Epidermal melanocyte (primary cell): Measurements from ENCODE around the gene CXCL9.
"Not testable (repeated sequence)": the region's sequence is repeated elsewhere in the genome, so short reads cannot be mapped to it uniquely, and the experiment has no call there.

Experiments used
- DNase-seq: peaks from one replicate; pipeline ENCODE4 v3.0.0; 2011; ENCODE audit warnings: low spot score; ENCODE audit not compliant: insufficient read length

CXCL9 gene

DNA sequence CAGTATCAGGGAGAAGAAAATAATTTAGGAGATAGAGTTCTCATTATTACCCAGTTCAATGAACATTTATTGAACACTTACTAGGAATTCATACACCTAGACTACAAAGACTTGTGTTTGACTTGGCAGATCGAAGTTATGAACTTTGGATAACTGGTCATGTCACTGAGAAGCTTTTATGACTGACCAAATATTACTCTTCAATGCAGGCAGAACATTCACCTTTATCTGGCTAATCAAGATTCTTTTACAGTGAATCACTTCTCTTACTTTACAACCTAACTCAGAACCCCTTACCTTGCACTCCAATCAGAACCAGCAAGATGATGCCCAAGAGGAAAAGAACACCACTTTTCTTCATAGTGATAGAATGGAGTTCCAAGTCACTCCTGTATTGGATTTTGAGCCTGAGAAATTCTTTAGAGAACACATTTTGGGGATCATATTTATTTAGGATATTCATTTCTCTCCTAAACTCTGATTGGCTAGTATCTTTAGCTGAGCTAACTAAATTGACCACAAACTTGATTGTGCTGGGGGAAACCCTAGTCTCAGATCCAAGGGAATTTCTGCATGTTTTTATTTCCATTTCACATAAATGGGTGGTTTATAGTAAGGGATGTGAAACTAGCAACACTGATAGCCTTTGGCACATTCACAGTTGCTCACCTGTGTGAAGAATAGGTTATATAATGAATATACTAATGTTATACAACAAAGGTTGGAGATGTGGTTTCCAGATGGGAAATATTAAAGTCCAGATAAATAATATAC, at the start of gene CXCL9:
Gene CXCL9 (minus strand): TSS at position 421 of the 774 bp plus-strand sequence. CDS start 60 bp downstream, at position 361.
- no peak for DNase-seq

DNA sequence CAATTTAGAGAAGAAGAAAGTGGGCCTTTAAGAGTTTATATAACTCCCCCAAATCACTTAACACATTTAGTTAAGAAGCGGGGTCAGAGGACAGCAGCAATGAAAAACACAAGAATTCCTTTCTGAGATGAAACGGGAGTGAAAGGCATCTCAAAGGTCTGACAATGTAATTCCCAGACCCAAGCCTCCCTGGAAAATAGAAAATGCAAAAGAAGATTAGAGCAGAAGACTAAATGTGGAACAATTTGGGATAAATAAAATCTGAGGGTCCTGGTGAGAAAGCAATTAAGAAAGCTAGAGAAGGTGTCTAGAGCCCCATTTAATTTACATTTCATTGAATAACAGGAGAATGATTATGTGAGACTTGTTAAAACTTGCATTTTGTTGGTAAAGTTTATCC, 48.1 kb upstream of the CXCL9 start:
- DNase-seq, result no peak

DNA sequence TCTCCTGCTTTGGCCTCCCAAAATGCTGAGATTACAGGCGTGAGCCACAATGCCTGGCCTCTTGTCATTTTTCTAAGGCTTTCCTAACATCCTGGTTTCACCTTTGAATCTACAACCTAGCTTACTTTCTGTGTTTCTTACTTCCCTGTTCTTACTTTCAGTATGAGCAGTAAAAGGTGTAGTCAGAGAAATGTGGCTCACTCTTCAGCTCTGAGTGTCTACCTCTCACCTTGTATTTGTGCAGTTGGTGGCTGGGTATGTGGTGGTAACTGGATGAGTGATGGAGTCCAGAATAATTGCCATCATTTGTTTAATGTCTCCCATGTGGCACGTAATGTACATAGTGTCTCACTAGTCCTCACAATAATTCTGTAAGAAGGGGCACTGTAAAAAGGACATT, 47.7 kb upstream of the CXCL9 start:
- DNase-seq, result no peak

DNA sequence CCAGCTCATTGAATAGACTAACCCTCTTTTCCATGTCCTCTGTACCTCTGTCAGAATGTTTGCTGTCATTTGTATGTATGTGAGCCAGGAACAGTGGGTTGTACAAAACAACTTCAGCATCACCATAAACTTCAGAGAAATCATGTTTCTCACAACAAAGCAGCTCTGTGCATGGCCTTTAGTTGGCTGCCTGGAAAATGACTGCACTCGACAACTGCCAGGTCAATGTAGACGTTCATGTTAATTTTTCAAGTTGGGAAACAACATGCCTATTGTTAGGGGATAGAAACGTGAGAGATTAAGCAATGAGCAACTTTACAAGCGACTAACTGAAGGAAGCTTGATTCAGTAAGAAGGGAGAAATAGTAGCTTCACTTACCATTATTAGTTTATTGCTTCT, 46.4 kb upstream of the CXCL9 start:
- no peak for DNase-seq

DNA sequence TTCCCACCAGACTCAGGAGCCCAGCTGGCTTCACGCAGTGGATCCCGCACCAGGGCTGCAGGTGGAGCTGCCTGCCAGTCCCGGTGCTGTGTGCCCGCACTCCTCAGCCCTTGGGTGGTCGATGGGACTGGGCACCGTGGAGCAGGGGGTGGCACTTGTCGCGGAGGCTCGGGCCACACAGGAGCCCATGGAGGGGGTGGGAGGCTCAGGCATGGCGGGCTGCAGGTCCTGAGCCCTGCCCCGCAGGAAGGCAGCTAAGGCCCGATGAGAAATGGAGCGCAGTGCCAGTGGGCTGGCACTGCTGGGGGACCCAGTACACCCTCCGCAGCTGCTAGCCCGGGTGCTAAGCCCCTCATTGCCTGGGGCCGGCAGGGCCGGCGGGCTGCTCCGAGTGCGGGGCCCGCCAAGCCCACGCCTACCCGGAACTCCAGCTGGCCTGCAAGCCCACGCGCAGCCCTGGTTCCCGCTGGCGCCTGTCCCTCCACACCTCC, 43.3 kb upstream of the CXCL9 start:
- DNase-seq, result not testable (repeated sequence)

DNA sequence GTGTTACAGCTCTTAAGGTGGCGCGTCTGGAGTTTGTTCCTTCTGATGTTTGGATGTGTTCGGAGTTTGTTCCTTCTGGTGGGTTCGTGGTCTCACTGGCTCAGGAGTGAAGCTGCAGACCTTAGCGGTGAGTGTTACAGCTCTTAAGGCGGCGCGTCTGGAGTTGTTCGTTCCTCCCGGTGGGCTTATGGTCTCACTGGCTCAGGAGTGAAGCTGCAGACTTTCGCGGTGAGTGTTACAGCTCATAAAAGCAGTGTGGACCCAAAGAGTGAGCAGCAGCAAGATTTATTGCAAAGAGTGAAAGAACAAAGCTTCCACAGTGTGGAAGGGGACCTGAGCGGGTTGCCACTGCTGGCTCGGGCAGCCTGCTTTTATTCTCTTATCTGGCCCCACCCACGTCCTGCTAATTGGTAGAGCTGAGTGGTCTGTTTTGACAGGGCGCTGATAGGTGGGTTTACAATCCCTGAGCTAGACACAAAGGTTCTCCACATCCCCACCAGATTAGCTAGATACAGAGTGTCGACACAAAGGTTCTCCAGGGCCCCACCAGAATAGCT, 42.6 kb upstream of the CXCL9 start:
- DNase-seq, result not testable (repeated sequence)

DNA sequence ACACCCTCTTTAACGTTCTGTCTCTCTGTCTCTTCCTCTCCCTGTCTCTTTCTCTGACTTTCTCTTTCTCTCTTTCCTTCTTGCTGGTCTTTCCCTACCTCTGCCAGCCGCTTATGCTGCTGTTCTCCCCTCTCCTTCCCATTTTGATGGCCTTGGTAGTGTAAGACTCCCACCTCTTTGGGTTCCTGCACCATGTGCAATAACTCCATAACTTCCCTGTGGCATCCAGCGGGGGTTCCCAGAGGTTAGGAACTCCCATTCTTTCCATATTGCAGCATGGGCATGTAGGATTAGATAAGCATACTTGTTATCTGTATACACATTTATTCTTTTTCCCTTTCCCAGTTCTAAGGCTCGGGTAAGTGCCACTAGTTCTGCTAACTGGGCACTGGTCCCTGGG, 37.4 kb upstream of the CXCL9 start:
- not testable (repeated sequence) for DNase-seq

DNA sequence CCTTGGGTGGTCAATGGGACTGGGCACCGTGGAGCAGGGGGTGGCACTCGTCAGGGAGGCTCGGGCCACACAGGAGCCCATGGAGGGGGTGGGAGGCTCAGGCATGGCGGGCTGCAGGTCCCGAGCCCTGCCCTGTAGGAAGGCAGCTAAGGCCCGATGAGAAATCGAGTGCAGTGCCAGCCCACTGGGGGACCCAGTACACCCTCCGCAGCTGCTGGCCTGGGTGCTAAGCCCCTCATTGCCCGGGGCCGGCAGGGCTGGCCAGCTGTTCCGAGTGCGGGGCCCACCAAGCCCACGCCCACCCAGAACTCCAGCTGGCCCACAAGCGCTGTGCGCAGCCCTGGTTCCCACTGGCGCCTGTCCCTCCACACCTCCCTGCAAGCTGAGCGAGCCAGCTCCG, 36.0 kb upstream of the CXCL9 start:
- DNase-seq, result not testable (repeated sequence)

DNA sequence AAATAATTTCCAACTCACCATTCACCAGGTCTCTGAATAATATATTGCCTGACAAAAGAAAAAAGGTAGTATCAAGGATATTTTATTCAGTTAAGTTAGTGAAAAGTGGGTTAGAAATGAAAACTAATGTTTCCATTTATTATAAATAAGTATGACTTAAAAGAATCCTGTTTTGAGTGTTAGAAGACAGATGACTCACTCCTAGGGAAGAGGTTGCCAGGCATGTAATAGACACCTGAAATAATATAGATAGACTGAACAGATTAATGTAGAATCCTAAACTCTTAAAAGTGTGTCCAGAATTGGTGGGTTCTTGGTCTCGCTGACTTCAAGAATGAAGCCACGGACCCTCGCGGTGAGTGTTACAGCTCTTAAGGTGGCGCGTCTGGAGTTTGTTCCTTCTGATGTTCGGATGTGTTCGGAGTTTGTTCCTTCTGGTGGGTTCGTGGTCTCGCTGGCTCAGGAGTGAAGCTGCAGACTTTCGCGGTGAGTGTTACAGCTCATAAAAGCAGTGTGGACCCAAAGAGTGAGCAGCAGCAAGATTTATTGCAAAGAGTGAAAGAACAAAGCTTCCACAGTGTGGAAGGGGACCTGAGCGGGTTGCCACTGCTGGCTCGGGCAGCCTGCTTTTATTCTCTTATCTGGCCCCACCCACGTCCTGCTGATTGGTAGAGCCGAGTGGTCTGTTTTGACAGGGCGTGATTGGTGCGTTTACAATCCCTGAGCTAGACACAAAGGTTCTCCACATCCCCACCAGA, 35.1 kb upstream of the CXCL9 start:
- not testable (repeated sequence) for DNase-seq

DNA sequence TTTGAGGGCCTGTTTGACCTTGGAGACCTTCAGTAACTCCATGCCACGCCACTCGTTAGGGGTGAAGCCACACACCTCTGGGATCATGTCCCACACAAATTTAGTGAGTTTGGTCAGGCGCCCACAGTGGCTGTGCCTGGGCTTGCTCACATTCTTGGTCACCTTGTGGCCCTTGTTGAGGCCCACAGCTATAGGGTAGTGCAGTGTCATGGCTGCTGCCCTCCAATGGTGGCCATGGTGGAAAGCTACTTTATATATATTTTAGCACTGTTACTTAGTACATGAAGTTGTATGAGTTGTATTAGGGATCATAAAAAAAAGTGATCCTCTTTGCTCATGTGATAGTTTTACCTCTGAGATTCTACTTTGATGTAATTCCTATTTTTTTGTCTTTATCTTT, 29.5 kb upstream of the CXCL9 start:
- no peak for DNase-seq

DNA sequence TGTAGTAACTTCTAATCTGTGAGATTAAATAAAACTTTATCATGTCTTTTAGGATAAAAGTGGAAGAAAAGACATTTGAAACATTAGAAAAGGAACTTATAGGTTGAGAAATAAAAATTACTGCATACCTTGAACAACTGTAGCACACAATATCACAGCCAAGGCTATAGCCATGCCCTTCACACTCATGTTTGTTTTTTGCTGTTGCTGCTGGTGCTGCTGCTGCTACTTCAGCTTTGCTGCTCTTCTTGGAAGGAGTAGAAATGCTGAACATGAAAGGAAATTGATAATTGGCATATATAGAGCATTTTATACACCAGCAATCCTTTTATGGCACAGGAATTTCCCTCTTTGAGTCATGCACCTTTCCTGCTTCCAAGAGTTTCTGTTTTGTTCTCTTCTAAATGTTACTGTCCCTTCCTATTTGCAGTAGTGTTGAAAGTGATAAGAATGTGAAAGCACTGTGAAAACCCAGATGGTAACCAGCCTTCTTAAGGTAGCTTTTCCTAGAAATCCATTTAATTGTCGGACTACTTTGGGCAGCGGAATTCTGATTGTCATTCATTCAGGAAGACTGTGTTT, 28.6 kb upstream of the CXCL9 start, which contains the start of gene CXCL11:
Gene CXCL11 (minus strand): TSS at position 272 of the 582 bp plus-strand sequence. CDS start 83 bp downstream, at position 189.
- no peak for DNase-seq

DNA sequence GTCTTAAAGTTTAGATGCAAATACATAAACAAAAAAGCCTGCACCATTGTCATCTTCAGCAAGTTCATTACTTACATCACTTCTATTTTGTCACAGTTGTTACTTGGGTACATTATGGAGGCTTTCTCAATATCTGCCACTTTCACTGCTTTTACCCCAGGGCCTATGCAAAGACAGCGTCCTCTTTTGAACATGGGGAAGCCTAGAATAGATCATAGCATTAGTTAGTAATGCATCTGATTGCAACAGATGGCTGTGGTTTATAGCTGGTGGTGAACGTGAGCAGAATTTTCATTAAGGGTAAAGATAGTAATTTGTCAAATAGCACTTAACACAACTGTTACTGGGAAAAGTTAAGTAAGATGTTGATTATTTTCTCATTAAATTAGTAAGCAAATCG, 27.8 kb upstream of the CXCL9 start:
- DNase-seq, result no peak

DNA sequence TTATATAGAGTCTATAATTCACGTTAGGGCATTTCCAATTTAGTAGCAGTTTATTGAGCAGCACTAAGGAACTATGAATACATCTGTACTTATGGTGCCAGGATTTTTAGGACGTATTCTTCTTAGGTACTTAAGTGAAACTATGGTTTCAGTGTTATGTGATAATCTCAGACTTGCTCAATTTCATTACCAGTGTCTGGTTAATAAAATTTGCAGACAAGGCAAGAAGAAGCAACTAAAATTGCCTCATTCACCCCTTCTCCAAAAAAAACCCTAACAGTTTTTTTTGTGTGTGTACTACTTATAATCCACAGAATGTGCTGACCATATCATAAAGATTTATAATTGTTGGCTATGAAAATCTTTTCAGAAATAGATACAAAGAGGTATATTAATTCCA, 22.0 kb upstream of the CXCL9 start:
- no peak for DNase-seq

DNA sequence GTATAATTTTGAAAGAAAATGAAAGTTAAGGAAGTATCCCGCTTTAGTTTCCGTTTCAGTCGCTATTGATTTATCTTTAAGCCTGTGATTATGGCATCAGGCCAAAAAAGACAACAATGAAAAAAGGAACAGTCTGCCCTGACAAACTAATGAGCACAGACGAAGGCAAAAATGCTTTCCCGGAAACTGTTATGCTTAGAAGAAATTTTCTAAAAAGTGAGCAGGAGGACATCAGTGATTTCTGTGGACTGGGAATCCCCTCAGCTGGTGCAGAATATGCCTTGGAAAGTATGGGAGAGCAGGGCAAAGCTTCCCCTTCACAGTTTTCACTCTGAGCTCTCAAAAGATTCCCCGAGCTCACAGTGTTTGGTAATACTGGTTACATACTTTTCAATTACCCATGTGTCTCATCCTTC, 21.0 kb upstream of the CXCL9 start:
- no peak for DNase-seq

DNA sequence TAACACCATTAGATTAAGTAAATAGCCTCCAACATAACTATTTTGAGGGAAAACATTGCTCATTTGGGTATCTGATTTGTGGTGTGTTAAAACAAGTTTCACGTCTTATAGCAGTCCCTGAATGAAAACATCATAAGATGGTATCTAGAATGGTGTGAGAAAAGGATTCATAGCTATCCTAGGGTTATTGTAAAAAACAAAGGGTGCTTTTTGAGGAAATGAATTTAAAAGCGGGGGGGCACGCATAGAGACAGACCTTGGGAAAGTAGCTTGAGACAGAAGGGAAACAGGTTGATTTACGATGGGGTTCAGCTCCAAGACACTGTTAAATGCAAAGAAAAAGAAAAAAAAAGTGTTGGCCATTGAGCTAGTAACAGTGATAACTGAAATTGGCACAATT, 16.8 kb upstream of the CXCL9 start:
- no peak for DNase-seq

DNA sequence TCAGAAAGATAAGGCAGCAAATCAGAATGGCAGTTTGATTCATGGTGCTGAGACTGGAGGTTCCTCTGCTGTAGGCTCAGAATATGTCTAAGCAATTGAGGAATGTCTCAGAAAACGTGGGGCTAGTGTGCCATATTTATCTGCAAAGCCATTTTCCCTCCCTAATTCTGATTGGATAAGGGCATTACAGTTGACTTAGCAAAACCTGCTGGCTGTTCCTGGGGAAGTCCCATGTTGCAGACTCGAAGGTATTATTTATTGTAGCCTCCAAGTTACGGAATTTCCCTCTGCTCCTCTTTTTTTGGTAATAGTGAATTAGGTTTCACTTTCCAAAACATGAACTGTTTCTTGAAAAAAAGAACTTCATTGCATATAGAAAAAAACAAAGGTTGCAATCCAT, 16.1 kb upstream of the CXCL9 start, which contains the start of gene CXCL10:
Gene CXCL10 (minus strand): TSS at position 109 of the 400 bp plus-strand sequence. CDS start 66 bp downstream, at position 43.
- no peak for DNase-seq

DNA sequence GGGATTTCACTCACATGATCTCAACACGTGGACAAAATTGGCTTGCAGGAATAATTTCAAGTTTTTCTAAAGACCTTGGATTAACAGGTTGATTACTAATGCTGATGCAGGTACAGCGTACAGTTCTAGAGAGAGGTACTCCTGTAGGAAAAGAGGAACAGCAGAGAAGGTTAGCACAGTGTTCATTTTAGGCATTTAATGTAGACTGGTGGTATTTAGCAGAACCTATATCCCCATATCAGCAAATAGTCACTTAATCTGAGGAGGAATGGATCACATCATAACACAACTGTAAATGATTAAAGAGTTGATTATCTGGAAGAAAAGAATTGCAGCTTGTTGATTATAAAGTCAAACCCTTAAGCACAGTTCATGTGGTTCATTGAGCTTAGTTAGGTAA, 15.4 kb upstream of the CXCL9 start:
- no peak for DNase-seq

DNA sequence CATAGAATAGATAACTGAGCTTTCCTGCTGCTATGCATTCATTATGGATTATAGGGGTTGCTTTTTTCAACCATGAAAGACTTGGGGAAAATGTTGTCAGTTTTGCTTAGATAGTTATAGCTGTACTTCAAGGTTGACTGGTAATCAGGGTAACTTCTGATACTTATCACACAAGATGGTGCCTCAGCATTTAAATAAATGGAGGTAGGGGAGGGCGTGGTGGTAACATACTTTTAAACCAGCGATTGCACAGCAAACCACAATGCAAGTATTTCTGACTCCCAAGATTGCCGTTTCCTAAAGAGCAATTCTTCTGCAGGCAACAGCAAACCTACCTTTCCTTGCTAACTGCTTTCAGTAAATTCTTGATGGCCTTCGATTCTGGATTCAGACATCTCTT, 14.7 kb upstream of the CXCL9 start:
- no peak for DNase-seq

DNA sequence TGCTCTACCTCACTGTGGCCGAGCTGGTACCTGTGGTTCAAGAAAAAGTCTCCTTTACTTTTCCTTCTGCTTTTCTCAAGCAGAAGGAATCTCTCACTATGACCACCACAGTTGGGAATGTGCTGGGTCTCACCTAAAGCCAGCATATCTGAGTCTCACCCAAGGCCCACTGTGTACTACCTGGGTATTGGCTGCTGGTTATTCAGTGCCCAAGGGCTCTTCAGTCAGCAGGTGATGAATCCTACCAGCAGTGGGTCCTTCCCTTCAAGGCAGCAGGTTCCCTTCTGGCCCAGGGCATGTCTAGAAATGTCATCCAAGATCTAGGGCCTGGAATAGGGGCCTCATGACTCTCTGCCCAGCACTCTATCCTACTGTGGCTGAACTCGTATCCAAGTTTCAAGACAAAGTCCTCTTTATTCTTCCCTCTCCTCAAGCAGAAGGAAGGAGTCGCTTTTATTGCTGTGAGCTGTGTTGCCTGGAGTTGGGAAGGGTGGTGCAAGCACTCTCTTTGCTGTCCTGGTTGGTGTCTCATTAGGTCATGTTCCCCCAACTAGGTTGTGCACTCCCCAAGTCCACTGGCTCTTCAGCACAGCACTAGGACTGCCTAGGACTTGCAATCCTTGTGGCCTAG, 9.9 kb upstream of the CXCL9 start:
- DNase-seq, result no peak

DNA sequence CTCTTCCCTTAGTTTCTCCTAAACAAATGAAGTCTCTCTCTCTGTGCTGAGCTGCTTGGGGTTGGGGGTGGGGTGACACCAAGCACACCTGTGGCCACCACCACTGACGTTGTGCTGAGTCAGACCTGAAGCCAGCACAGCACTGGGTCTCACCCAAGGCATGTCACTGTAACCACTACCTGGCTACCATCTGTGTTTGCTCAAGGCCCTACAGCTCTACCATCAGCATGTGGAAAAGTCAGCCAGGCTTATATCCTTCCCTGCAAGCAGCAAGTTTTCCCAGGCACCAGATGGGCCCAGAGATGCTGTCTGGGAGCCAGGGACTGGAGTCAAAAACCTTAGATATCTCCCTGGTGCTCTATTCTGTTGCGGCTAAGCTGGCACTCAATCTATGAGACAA, 9.1 kb upstream of the CXCL9 start:
- DNase-seq, result no peak

DNA sequence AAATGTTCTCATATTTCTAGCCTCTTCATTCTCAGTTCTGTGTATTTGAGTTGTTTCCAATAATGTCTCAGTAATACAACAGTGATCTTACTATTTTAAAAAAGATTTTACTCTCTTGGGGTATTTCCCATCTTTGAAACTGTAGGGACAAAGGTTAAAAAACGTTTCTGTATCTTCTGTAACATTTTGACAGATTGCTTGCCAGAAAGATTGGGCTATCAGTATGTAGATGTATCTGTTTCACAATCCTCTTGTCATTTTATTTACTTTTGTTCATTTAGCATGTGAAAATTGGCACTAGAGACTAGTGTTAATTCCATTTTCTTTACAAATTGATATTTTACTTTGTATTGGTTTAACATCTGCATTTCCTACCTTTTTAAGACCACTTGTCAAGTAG, 6.2 kb upstream of the CXCL9 start:
- DNase-seq, result no peak
